Osteocyte (in vitro differentiated cells): ENCODE data around the gene PLA1A. TPM values are rescaled to one million over a fixed set of nuclear protein-coding genes. Genes with fewer than 3 reads are reported as not detected.
A peak's percentile ranks its signal among the peaks of the same experiment; 100 is the strongest.

Experiments
- DNase-seq: peaks from one replicate; pipeline ENCODE4 v3.0.0; 2021; ENCODE audit warnings: mixed read lengths; ENCODE audit not compliant: unreplicated experiment; ENCODE audit errors: extremely low spot score
- H3K27ac Mint-ChIP-seq: one replicate; pipeline ENCODE4 v1.8.0; 2021; ENCODE audit warnings: mild to moderate bottlenecking, mixed read lengths; ENCODE audit not compliant: unreplicated experiment
- H3K27me3 Mint-ChIP-seq: one replicate; pipeline ENCODE4 v1.8.0; 2021; ENCODE audit warnings: mixed read lengths; ENCODE audit not compliant: unreplicated experiment
- H3K36me3 Mint-ChIP-seq: one replicate; pipeline ENCODE4 v1.8.0; 2021; ENCODE audit warnings: mixed read lengths; ENCODE audit not compliant: unreplicated experiment
- H3K4me1 Mint-ChIP-seq: one replicate; pipeline ENCODE4 v1.8.0; 2021; ENCODE audit warnings: mixed read lengths; ENCODE audit not compliant: unreplicated experiment
- H3K4me3 Mint-ChIP-seq: one replicate; pipeline ENCODE4 v1.8.0; 2021; ENCODE audit warnings: mild to moderate bottlenecking, moderate library complexity, mixed read lengths; ENCODE audit not compliant: unreplicated experiment
- H3K9me3 Mint-ChIP-seq: one replicate; pipeline ENCODE4 v1.8.0; 2021; ENCODE audit warnings: mixed read lengths; ENCODE audit not compliant: unreplicated experiment
- CTCF ChIP-seq: fragments of 200-600 bp; sonication (generic); IDR thresholded peaks from 2 replicates; pipeline ENCODE4 v1.5.0; 2021; ENCODE audit warnings: antibody characterized with exemption, mild to moderate bottlenecking, moderate library complexity
- total RNA-seq: library from RNA; stranded (reverse); gene quantifications from 2 replicates; pipeline ENCODE4 v1.2.1, GENCODE V29; 2021

Gene PLA1A
- total RNA-seq, 1 donor from 2014 or later = 0.86 TPM

- peaks cover 8% of the 10 kb centered on the region for H3K4me1 Mint-ChIP-seq
- no peaks in the 10 kb centered on the region for H3K36me3 Mint-ChIP-seq
- peak; percentile 88 for DNase-seq
- H3K27me3 Mint-ChIP-seq = no peaks in the 10 kb centered on the region
- H3K4me3 Mint-ChIP-seq = peak within 1 kb of the TSS; percentile 85
- no peaks in the 10 kb centered on the region for H3K9me3 Mint-ChIP-seq
- H3K27ac Mint-ChIP-seq = peak within 1 kb of the TSS; percentile 83
- TF ChIP-seq CTCF = no peak
Observed at GRCh38 chr3:119579366-119580066, 18.2 kb upstream of the PLA1A start, which contains the start of gene ADPRH. Gene ADPRH, plus strand, starts transcription at chr3:119579492. Its CDS starts 2,678 bp downstream, at chr3:119582170.

GRCh38 chr3:119580067-119580760, 17.5 kb upstream of the PLA1A start:
- no peak for TF ChIP-seq CTCF
- peak overlapping the region; percentile 85 for H3K4me3 Mint-ChIP-seq
- H3K9me3 Mint-ChIP-seq = no peaks in the 10 kb centered on the region
- peaks cover 8% of the 10 kb centered on the region for H3K4me1 Mint-ChIP-seq
- H3K36me3 Mint-ChIP-seq = no peaks in the 10 kb centered on the region
- no peak for DNase-seq
- H3K27me3 Mint-ChIP-seq = no peaks in the 10 kb centered on the region
- H3K27ac Mint-ChIP-seq = peak overlapping the region; percentile 83

GRCh38 chr3:119582178-119582577, 15.5 kb upstream of the PLA1A start:
- H3K4me1 Mint-ChIP-seq = peaks cover 8% of the 10 kb centered on the region
- no peaks in the 10 kb centered on the region for H3K9me3 Mint-ChIP-seq
- DNase-seq = no peak
- H3K27ac Mint-ChIP-seq = no peak overlapping the region
- no peak overlapping the region for H3K4me3 Mint-ChIP-seq
- H3K36me3 Mint-ChIP-seq = no peaks in the 10 kb centered on the region
- no peaks in the 10 kb centered on the region for H3K27me3 Mint-ChIP-seq
- no peak for TF ChIP-seq CTCF

GRCh38 chr3:119585208-119585607, 12.5 kb upstream of the PLA1A start:
- no peaks in the 10 kb centered on the region for H3K36me3 Mint-ChIP-seq
- no peak for TF ChIP-seq CTCF
- H3K4me3 Mint-ChIP-seq = no peak overlapping the region
- H3K4me1 Mint-ChIP-seq = no peaks in the 10 kb centered on the region
- H3K9me3 Mint-ChIP-seq = no peaks in the 10 kb centered on the region
- H3K27me3 Mint-ChIP-seq = peaks cover 2% of the 10 kb centered on the region
- H3K27ac Mint-ChIP-seq = no peak overlapping the region
- no peak for DNase-seq

- no peak for TF ChIP-seq CTCF
- Mint-ChIP-seq H3K27ac (no peak overlapping the region), H3K27me3 (peaks cover 2% of the 10 kb centered on the region), H3K36me3 (no peaks in the 10 kb centered on the region), H3K9me3 (no peaks in the 10 kb centered on the region), H3K4me1 (no peaks in the 10 kb centered on the region), H3K4me3 (no peak overlapping the region)
- no peak for DNase-seq
Observed at GRCh38 chr3:119585856-119586570, 11.7 kb upstream of the PLA1A start.
